ENCODE data around the gene DUSP15.

The DUSP15 gene

DNA sequence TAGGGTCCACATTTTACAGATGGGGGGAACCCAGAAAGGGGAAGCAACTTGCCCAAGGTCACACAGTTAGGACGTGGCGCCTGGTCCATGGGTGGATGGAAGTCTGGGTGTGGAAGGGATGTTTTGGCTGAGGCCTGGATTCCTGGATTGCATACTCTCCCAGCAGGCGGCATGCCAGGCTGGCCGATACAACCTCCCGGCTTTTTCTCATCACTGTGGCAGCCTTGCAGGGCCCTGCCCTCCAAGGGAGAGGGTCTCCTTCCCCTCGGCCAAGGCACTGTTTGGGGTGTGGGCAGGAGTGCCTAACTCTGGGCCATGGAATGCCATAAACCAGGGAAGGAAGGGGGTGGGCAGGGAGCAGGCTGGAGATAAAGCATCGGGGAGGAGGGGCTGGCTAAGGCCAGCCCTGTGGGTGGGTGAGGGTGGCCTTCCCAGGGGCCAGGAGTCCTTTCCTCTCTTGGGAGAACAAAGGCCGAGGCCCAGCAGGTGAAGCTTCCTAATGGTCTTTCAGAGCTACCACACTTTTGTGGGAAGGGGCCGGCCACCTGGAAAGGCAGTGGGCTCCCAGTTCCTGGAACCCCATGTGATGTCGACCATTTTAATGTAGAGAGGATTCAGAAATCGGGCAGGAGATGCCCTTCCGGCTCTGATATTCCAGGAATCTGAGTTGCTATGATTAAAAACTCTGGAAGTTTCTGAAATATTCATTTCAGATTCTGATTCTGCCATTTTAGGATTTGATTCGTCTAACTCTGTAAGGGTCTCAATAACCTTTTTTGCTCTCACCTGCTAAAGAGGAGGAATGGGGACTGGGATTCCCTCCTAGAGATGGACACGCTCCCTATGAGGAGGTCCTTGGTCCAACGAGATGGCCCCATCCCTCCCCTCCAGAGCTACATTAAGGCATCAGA lies 29.2 kb downstream of the DUSP15 start:
- H3K9ac ChIP-seq (ENCODE audit: low read length), result no peak overlapping the region
- no peak overlapping the region for H3K4me2 ChIP-seq (ENCODE audit: low read depth, low read length, poor library complexity, severe bottlenecking)
- H3K27ac ChIP-seq (ENCODE audit: low read depth, low read length), result no peak overlapping the region
- TF ChIP-seq, protein P1, sequence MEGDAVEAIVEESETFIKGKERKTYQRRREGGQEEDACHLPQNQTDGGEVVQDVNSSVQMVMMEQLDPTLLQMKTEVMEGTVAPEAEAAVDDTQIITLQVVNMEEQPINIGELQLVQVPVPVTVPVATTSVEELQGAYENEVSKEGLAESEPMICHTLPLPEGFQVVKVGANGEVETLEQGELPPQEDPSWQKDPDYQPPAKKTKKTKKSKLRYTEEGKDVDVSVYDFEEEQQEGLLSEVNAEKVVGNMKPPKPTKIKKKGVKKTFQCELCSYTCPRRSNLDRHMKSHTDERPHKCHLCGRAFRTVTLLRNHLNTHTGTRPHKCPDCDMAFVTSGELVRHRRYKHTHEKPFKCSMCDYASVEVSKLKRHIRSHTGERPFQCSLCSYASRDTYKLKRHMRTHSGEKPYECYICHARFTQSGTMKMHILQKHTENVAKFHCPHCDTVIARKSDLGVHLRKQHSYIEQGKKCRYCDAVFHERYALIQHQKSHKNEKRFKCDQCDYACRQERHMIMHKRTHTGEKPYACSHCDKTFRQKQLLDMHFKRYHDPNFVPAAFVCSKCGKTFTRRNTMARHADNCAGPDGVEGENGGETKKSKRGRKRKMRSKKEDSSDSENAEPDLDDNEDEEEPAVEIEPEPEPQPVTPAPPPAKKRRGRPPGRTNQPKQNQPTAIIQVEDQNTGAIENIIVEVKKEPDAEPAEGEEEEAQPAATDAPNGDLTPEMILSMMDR (IDR thresholded peaks at IDR 0.05; ENCODE audit: insufficient read depth, low read length, poor library complexity, severe bottlenecking), result no peak
- TF ChIP-seq EZH2phosphoT487 (conservative IDR thresholded peaks at IDR 0.05; ENCODE audit: low read length), result no peak
- H4K20me1 ChIP-seq (ENCODE audit: low read depth, low read length), result no peaks in the 10 kb centered on the region
- H3K9me2 ChIP-seq (replicated peaks; ENCODE audit: insufficient read depth, low read length), result no peaks in the 10 kb centered on the region
- H3K79me2 ChIP-seq (ENCODE audit: insufficient read depth, low read length), result no peaks in the 10 kb centered on the region
- no peaks in the 10 kb centered on the region for H3K27me3 ChIP-seq (ENCODE audit: low read length)
- no peaks in the 10 kb centered on the region for H3K36me3 ChIP-seq (ENCODE audit: low read length)
- H2AFZ ChIP-seq (ENCODE audit: low read depth, low read length, severe bottlenecking), result no peak overlapping the region
- H3K4me3 ChIP-seq (ENCODE audit: insufficient read depth, low read length, poor library complexity, severe bottlenecking), result no peak overlapping the region
- H3F3A ChIP-seq (ENCODE audit: insufficient read depth), result no peaks in the 10 kb centered on the region
- H3K9me3 ChIP-seq (ENCODE audit: insufficient read depth, low read length), result no peaks in the 10 kb centered on the region

DNA sequence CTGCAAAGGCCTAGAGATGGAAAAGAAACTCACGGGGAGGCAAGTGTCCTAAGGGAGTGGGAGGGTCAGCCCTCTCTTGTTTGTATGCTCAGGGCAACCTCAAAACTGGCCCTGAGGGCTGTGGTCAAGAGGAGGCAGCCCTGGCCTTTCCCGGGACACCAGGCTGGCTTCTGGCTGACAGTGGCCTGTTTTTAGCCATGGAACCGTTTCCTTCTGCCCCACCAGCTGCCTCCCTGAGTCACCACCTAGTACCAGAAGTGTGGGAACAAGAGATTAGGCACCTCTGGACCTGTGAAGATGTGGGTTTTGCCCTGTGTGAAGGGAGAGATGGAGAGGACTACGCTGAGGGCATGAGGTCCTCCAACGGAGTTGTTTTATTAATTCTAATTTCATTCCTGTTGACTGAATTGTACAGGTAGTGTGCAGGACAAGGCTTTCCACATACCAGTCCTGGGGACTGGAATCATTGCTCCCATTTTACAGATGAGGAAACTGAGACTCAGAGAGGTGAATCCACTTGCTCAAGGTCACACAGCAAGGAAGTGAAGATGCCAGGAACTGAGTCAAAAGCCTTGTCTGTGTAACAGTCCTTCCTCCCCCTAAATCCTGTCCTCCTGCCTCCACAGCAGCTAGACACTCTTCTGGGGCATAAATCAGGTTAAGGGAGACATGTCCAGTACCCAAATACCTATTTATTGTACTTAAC lies 30.4 kb downstream of the DUSP15 start:
- no peaks in the 10 kb centered on the region for H3K9me2 ChIP-seq (replicated peaks; ENCODE audit: insufficient read depth, low read length)

DNA sequence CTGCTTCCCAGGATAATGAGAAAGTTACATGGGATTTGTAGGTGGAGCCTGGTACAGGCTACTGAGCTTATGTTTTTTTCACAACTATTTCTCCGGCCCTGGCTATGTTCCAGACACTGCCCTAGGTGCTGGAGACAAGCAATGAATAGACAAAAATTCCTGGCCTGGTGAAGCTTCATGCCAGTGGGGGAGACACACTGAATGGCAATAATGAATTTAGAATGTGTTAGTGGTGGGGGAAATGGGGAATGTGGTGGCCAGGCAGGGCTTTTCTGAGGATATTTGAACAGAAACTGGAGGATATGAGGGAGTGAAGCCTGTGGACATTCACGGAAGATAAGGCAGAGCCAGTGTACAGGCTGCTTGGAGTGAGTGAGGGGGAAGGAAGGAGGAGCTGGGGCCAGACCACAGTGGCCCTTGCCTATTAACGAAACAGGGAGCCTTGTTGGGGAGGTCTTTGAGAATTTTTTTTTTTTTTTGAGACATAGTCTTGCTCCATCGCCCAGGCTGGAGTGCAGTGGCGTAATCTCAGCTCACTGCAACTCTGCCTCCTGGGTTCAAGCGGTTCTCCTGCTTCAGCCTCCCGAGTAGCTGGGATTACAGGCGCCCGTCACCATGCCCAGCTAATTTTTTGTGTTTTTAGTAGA lies 31.6 kb downstream of the DUSP15 start:
- Histone ChIP-seq H3K9me2 (replicated peaks; ENCODE audit: insufficient read depth, low read length) (no peaks in the 10 kb centered on the region), H3K36me3 (ENCODE audit: low read length) (no peaks in the 10 kb centered on the region), H3K9ac (ENCODE audit: low read length) (no peak overlapping the region), H3K9me3 (ENCODE audit: insufficient read depth, low read length) (no peaks in the 10 kb centered on the region), H3K4me3 (ENCODE audit: insufficient read depth, low read length, poor library complexity, severe bottlenecking) (no peak overlapping the region), H3K27me3 (ENCODE audit: low read length) (no peaks in the 10 kb centered on the region), H2AFZ (ENCODE audit: low read depth, low read length, severe bottlenecking) (no peak overlapping the region), H3K79me2 (ENCODE audit: insufficient read depth, low read length) (no peaks in the 10 kb centered on the region), H3K27ac (ENCODE audit: low read depth, low read length) (no peak overlapping the region), H3K4me2 (ENCODE audit: low read depth, low read length, poor library complexity, severe bottlenecking) (no peak overlapping the region), H3F3A (ENCODE audit: insufficient read depth) (no peaks in the 10 kb centered on the region), H4K20me1 (ENCODE audit: low read depth, low read length) (no peaks in the 10 kb centered on the region)
- TF ChIP-seq, protein P1 (IDR thresholded peaks at IDR 0.05; ENCODE audit: insufficient read depth, low read length, poor library complexity, severe bottlenecking), result no peak
- TF ChIP-seq EZH2phosphoT487 (conservative IDR thresholded peaks at IDR 0.05; ENCODE audit: low read length), result no peak

More for the DNA sequence above, 30.4 kb downstream of the DUSP15 start:
- H3K9me3 ChIP-seq (ENCODE audit: insufficient read depth, low read length), result no peaks in the 10 kb centered on the region
- no peaks in the 10 kb centered on the region for H3K79me2 ChIP-seq (ENCODE audit: insufficient read depth, low read length)
- no peaks in the 10 kb centered on the region for H3F3A ChIP-seq (ENCODE audit: insufficient read depth)
- no peak overlapping the region for H3K27ac ChIP-seq (ENCODE audit: low read depth, low read length)
- H3K27me3 ChIP-seq (ENCODE audit: low read length), result no peaks in the 10 kb centered on the region
- no peak overlapping the region for H2AFZ ChIP-seq (ENCODE audit: low read depth, low read length, severe bottlenecking)
- no peak overlapping the region for H3K4me2 ChIP-seq (ENCODE audit: low read depth, low read length, poor library complexity, severe bottlenecking)
- H4K20me1 ChIP-seq (ENCODE audit: low read depth, low read length), result no peaks in the 10 kb centered on the region
- no peak for TF ChIP-seq EZH2phosphoT487 (conservative IDR thresholded peaks at IDR 0.05; ENCODE audit: low read length)
- no peaks in the 10 kb centered on the region for H3K36me3 ChIP-seq (ENCODE audit: low read length)
- H3K9ac ChIP-seq (ENCODE audit: low read length), result no peak overlapping the region
- H3K4me3 ChIP-seq (ENCODE audit: insufficient read depth, low read length, poor library complexity, severe bottlenecking), result no peak overlapping the region

All from SU-DHL-6 (cell line).